Choroid plexus epithelial cell (primary cell): ENCODE results near the gene DCBLD2.

ENCODE experiments used
- DNase-seq: peaks from one replicate; pipeline ENCODE4 v3.0.0-alpha.2; 2010; ENCODE audit warnings: low read depth
- H3K4me3 ChIP-seq: 2 replicates; pipeline ENCODE4 v1.5.1; 2011; ENCODE audit warnings: low read depth, mild to moderate bottlenecking, control low read depth, low read length, moderate library complexity
- TF ChIP-seq, protein P1 (sequence below): conservative IDR thresholded peaks from 2 replicates; pipeline ENCODE4 v1.5.1; 2011; ENCODE audit warnings: low read depth, mild to moderate bottlenecking, control low read depth, inconsistent platforms, low read length, moderate library complexity

Gene DCBLD2

DNA sequence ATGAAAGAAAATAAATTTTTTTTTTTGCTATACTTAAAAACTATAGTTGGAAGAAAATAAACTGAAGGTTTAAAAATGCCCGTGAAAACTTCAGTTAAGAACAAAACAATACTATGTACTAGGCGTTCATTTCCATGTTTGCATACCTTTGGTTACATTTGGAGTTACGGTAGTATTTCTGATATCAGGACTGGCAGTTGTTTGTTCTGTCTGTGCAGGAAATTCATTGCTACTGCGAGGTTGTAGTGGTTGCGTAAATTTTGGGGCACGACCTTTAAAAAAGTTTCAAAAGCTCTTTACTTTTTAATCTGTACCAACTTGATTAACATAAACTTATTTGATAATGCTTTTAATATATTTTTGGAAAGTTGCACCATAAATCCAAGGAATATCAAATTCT, 90.4 kb downstream of the DCBLD2 start:
- DNase-seq, result peak; percentile 54
- no peak overlapping the region for H3K4me3 ChIP-seq
- TF ChIP-seq, protein P1, sequence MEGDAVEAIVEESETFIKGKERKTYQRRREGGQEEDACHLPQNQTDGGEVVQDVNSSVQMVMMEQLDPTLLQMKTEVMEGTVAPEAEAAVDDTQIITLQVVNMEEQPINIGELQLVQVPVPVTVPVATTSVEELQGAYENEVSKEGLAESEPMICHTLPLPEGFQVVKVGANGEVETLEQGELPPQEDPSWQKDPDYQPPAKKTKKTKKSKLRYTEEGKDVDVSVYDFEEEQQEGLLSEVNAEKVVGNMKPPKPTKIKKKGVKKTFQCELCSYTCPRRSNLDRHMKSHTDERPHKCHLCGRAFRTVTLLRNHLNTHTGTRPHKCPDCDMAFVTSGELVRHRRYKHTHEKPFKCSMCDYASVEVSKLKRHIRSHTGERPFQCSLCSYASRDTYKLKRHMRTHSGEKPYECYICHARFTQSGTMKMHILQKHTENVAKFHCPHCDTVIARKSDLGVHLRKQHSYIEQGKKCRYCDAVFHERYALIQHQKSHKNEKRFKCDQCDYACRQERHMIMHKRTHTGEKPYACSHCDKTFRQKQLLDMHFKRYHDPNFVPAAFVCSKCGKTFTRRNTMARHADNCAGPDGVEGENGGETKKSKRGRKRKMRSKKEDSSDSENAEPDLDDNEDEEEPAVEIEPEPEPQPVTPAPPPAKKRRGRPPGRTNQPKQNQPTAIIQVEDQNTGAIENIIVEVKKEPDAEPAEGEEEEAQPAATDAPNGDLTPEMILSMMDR, result no peak

DNA sequence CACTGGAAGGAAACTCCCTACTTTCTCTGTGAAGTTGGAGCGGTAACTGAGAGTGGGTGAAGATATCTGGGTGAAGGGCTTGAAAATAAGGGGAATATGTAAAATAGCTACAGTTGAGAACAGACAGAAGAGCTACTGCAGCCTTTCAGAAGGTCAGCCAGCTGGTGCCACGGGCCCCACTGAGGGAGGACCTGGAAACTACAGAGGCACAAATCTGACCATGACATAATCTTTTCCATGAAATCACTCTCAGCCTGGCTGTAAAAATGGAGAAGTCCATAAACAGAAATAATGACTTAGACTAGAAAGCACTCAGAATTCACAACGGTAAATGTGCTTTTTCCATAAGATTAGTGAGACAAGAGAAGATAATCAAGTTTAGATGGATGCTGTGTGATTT, 91.9 kb downstream of the DCBLD2 start:
- DNase-seq, result peak; percentile 53
- TF ChIP-seq, protein P1, result no peak

DNA sequence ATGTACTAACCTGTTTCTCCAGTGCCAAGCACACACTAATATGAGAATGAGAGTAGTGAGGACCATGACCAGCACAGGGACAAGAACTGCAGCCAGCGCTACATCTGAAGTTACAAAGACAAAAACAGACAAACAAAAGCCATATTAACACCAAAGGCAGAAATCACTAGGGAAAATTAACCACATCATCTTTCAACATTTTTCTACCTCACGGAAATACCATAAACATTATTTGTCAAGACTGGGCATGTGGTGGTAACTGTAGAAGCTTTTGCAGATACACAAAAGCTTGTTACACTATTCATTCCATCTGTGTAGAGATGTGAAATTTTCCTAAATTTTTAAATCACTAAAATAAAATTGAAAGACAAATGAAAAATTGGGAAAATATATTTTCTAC, 93.4 kb downstream of the DCBLD2 start:
- no peak overlapping the region for H3K4me3 ChIP-seq
- TF ChIP-seq, protein P1, result no peak
- no peak for DNase-seq

More for the DNA sequence above, 91.9 kb downstream of the DCBLD2 start:
- no peak overlapping the region for H3K4me3 ChIP-seq

DNA sequence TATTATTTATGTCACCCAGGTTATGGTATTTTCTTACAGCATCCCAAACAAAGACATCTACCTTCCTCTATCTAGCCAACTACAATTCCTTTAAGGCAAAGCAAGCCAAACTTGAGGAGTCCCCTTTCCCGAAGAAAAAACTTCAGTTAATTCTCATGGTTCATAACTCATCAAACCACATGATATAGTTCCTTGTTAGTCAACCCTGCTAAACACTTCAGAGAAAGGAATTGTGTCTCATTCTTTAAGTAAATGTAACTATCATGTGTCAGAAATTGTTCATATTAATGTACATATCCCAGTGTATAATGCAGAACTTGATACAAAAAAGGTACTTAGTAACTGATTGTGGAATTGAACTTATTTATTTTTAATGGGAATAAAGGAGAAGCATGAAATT, 93.9 kb downstream of the DCBLD2 start:
- no peak for DNase-seq
- TF ChIP-seq, protein P1, result no peak
- no peak overlapping the region for H3K4me3 ChIP-seq

DNA sequence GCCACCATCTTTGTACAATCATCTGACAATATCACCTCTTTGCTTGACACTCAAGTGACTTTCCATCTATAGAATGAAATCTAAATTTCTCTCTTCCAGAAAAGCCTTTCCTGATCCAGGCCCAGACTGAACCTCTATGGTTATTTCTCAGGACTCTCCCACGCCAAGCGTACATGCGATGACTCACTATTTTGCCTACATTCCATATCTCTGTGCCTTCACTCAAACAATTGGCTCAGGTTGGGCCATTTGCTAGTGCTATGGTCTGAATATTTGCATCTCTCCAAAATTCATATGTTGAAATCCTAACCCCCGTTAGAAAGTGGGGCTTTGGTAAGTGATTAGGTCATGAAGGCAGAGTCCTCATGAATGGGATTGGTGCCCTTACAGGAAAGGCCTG, 94.5 kb downstream of the DCBLD2 start:
- TF ChIP-seq, protein P1, result no peak
- DNase-seq, result peak; percentile 73
- H3K4me3 ChIP-seq, result no peak overlapping the region

DNA sequence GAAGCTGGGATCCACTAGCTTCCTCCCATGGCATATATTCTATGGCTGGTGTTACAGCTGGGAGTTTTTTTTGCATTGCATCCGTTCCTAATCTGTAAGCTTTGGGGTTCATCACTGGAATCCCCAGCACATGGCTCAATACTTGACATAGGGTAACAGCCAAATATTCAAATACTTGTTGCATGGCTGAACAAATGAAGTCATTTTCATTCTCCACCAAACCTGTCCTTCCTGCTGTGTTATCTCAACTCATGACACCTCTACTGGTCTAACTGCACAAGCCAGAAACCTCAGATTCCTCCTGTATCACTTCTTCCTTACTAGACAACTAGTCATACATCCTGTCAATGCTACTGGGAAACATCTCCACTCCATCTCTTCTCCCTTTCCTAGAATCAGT, 95.0 kb downstream of the DCBLD2 start:
- no peak for DNase-seq
- no peak overlapping the region for H3K4me3 ChIP-seq
- TF ChIP-seq, protein P1, result no peak

DNA sequence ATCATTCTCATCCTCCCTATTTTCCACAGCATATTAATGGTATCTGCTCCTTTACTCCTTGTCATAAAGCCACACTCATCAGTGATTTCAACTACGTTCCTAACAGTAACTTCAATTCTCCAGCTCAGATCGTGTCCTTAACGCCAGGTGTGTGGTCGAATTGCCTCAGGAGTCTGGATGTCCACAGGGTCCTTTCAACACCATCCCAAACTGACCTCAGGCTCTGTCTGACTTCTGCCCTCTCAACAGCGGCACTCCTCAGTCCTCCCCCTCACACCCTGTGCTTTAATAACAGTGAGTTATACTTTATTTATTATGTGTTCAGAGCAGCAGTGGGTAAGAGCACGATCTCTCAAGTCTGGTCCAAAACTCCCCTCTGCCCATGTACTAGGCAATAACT, 95.9 kb downstream of the DCBLD2 start:
- no peak for DNase-seq
- TF ChIP-seq, protein P1, result no peak
- H3K4me3 ChIP-seq, result no peak overlapping the region
